Germinal center (tissue), 1 donor: ENCODE measurements around the gene FXYD4.
"Not testable (repeated sequence)": the region's sequence is repeated elsewhere in the genome, so short reads cannot be mapped to it uniquely, and the experiment has no call there.

Experiments used
- DNase-seq: peaks from one replicate; pipeline ENCODE4 v3.0.0; 2012; ENCODE audit warnings: mixed read lengths, low spot score

The FXYD4 gene

GRCh38 chr10:43419997-43420368 lies 48.5 kb downstream of the FXYD4 start:
- DNase-seq = no peak

GRCh38 chr10:43420369-43421200 lies 49.1 kb downstream of the FXYD4 start:
- peak; percentile 78 for DNase-seq

- no peak for DNase-seq
These were observed 49.7 kb downstream of the FXYD4 start for GRCh38 chr10:43421201-43421507.

GRCh38 chr10:43421519-43421918 lies 50.1 kb downstream of the FXYD4 start:
- DNase-seq = no peak

- DNase-seq = not testable (repeated sequence)
These were observed 50.5 kb downstream of the FXYD4 start for GRCh38 chr10:43421944-43422343.

GRCh38 chr10:43424416-43424815 lies 53.0 kb downstream of the FXYD4 start:
- DNase-seq = no peak
